MM.1S (cell line): ENCODE results near the gene ZNF408.

ENCODE experiments used
- DNase-seq: peaks from one replicate; pipeline ENCODE4 v3.0.0-alpha.2; 2015
- H2AFZ ChIP-seq: fragments of 300-600 bp; sonication (generic); 2 replicates; pipeline ENCODE4 v1.6.0; 2016; ENCODE audit warnings: antibody characterized with exemption, low read length
- H3F3A ChIP-seq: fragments of 300-600 bp; sonication (generic); 2 replicates; pipeline ENCODE4 v1.6.1; 2016; ENCODE audit warnings: mild to moderate bottlenecking, antibody characterized with exemption, low read length, moderate library complexity, mixed read lengths; ENCODE audit not compliant: insufficient read depth
- H3K27ac ChIP-seq: fragments of 300-600 bp; sonication (generic); 2 replicates; pipeline ENCODE4 v1.5.1; 2016; ENCODE audit warnings: mild to moderate bottlenecking, low read length
- H3K27me3 ChIP-seq: fragments of 300-600 bp; sonication (generic); replicated peaks from 2 replicates; pipeline ENCODE4 v1.6.0; 2016; ENCODE audit warnings: low read length; ENCODE audit not compliant: insufficient read depth
- H3K36me3 ChIP-seq: fragments of 300-600 bp; sonication (generic); replicated peaks from 2 replicates; pipeline ENCODE4 v1.6.1; 2016; ENCODE audit warnings: mild to moderate bottlenecking, low read length, mixed read lengths; ENCODE audit not compliant: insufficient read depth
- H3K4me1 ChIP-seq: fragments of 300-600 bp; sonication (generic); 2 replicates; pipeline ENCODE4 v1.6.1; 2016; ENCODE audit warnings: low read length, mixed read lengths
- H3K4me2 ChIP-seq: fragments of 300-600 bp; sonication (generic); 2 replicates; pipeline ENCODE4 v1.6.0; 2016; ENCODE audit warnings: low read depth, low read length
- H3K4me3 ChIP-seq: fragments of 300-600 bp; sonication (generic); 2 replicates; pipeline ENCODE4 v1.5.1; 2016; ENCODE audit warnings: low read length, mixed read lengths
- H3K79me2 ChIP-seq: fragments of 300-600 bp; sonication (generic); 2 replicates; pipeline ENCODE4 v1.6.1; 2016; ENCODE audit warnings: mixed run types, low read length, mixed read lengths
- H3K9ac ChIP-seq: fragments of 300-600 bp; sonication (generic); 2 replicates; pipeline ENCODE4 v1.6.1; 2016; ENCODE audit warnings: low read length, mixed read lengths
- H3K9me2 ChIP-seq: fragments of 300-600 bp; sonication (generic); replicated peaks from 2 replicates; pipeline ENCODE4 v1.6.1; 2016; ENCODE audit warnings: mild to moderate bottlenecking, low read length, mixed read lengths; ENCODE audit not compliant: insufficient read depth
- H3K9me3 ChIP-seq: fragments of 300-600 bp; sonication (generic); replicated peaks from 2 replicates; pipeline ENCODE4 v1.6.1; 2016; ENCODE audit warnings: mild to moderate bottlenecking, low read length, mixed read lengths; ENCODE audit not compliant: insufficient read depth
- H4K20me1 ChIP-seq: fragments of 300-600 bp; sonication (generic); 2 replicates; pipeline ENCODE4 v1.6.1; 2016; ENCODE audit warnings: mild to moderate bottlenecking, low read length, moderate library complexity, mixed read lengths; ENCODE audit not compliant: insufficient read depth
- EZH2 ChIP-seq: fragments of 300-600 bp; sonication (generic); optimal IDR thresholded peaks from 2 replicates; pipeline ENCODE3; 2017; ENCODE audit warnings: low read depth, mild to moderate bottlenecking, antibody characterized with exemption, low read length, mixed read lengths
- EZH2phosphoT487 ChIP-seq: fragments of 300-600 bp; sonication (generic); IDR thresholded peaks from 2 replicates; pipeline ENCODE4 v1.6.1; 2018; ENCODE audit warnings: antibody characterized with exemption, low read length
- TF ChIP-seq, protein P1 (sequence below): fragments of 300-600 bp; sonication (generic); IDR thresholded peaks from 2 replicates; pipeline ENCODE4 v1.5.1; 2016; ENCODE audit warnings: antibody characterized with exemption, low read length, mixed read lengths

Gene ZNF408

DNA sequence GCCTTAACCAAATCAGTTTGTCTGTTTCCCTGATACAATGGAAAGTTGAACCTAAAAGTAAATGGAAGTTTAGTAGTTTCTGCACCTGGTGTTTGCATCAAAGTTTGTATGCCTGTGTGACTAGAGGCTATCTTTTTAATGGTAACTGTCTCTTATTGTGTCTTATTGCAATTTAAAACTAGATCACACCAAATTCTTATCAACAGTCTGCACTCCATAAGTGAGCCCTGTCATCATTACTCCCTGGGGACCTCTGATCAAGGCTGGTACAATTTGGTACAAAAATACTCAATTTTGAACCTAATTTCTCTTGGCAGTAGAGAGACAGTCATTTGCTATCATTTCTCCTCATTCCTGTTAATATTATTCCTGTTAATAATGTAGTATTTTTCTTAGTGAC, 38.5 kb upstream of the ZNF408 start:
- Histone ChIP-seq H3K27me3 (no peaks in the 10 kb centered on the region), H3K4me3 (no peak overlapping the region), H3K27ac (no peak overlapping the region), H3K36me3 (0 out of 2 replicates have a peak, but pooled peaks cover 4% of the 10 kb centered on the region), H3K9me2 (no peaks in the 10 kb centered on the region), H3K9me3 (no peaks in the 10 kb centered on the region), H3F3A (peaks cover 16% of the 10 kb centered on the region), H2AFZ (no peak overlapping the region), H3K4me2 (no peak overlapping the region), H4K20me1 (no peaks in the 10 kb centered on the region), H3K4me1 (peaks cover 16% of the 10 kb centered on the region), H3K79me2 (no peaks in the 10 kb centered on the region), H3K9ac (no peak overlapping the region)
- no peak for DNase-seq
- TF ChIP-seq EZH2 (no peak), EZH2phosphoT487 (no peak)
- TF ChIP-seq, protein P1, sequence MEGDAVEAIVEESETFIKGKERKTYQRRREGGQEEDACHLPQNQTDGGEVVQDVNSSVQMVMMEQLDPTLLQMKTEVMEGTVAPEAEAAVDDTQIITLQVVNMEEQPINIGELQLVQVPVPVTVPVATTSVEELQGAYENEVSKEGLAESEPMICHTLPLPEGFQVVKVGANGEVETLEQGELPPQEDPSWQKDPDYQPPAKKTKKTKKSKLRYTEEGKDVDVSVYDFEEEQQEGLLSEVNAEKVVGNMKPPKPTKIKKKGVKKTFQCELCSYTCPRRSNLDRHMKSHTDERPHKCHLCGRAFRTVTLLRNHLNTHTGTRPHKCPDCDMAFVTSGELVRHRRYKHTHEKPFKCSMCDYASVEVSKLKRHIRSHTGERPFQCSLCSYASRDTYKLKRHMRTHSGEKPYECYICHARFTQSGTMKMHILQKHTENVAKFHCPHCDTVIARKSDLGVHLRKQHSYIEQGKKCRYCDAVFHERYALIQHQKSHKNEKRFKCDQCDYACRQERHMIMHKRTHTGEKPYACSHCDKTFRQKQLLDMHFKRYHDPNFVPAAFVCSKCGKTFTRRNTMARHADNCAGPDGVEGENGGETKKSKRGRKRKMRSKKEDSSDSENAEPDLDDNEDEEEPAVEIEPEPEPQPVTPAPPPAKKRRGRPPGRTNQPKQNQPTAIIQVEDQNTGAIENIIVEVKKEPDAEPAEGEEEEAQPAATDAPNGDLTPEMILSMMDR, result no peak

DNA sequence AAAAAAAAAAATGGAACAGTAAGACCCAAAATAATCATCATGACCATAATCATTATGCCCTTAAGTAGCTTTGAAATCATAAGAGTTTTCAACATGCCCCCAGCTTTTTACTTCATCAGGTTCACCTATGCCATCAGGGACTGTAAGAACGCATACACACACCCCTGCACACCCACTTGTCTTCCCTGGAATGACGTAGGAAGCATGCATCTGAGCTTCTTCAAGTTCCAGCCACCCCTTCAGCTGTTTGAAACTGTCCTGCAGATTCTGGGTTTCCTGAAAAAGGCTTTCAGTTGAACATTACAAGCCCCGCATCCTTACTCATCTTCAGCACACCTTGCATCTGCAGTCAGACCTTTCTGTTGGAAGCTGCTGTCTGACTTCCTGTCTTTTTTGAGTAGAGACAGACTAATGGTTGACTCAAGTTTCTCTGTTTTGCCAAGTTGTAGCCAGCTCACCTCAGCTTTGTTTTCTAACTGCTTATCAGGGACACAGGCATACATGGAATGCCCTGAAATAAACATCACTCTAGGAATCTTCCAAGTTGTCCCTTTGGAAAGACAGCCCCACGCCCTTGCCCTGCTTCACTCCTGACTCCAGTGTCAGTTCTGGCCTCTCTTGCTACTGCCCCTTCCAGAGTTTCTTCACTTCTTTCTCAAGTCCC, 37.4 kb upstream of the ZNF408 start:
- Histone ChIP-seq H3K9ac (no peak overlapping the region), H3K36me3 (0 out of 2 replicates have a peak, but pooled peaks cover 4% of the 10 kb centered on the region), H3K79me2 (no peaks in the 10 kb centered on the region; the same call in 1 of the 2 replicates), H3K9me3 (no peaks in the 10 kb centered on the region), H3K4me1 (peaks cover 26% of the 10 kb centered on the region), H3K27ac (no peak overlapping the region), H3K4me2 (no peak overlapping the region), H2AFZ (no peak overlapping the region), H4K20me1 (no peaks in the 10 kb centered on the region), H3K27me3 (no peaks in the 10 kb centered on the region), H3K4me3 (no peak overlapping the region), H3K9me2 (no peaks in the 10 kb centered on the region), H3F3A (peaks cover 26% of the 10 kb centered on the region)
- TF ChIP-seq EZH2phosphoT487 (no peak), EZH2 (no peak)
- DNase-seq, result no peak

DNA sequence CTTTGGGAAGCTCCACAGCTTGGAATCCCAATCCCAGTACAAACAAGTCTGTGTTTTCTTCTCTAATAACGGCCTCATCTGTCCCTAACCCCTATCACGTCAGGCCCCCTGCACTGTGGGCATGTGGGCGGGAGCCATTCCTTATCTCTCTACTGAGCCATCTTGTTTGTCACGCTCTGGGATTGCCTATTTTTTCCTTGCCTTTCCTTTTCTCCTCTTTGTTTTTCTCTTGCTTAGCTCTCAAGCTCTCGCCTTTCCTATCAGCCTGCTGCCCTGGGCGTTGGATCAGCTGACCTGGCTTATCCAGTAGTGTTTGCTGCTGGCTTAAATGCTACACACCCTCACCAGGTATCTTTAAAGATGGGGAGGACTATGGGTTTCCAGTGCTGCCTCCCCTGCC, 36.2 kb upstream of the ZNF408 start:
- Histone ChIP-seq H3K4me3 (no peak overlapping the region), H3K9me3 (no peaks in the 10 kb centered on the region), H3K4me1 (peaks cover 38% of the 10 kb centered on the region), H3K4me2 (no peak overlapping the region), H3K36me3 (peaks cover 9% of the 10 kb centered on the region; the same call in 1 of the 2 replicates), H4K20me1 (no peaks in the 10 kb centered on the region), H3K27me3 (no peaks in the 10 kb centered on the region), H3K9ac (no peak overlapping the region), H2AFZ (no peak overlapping the region), H3K79me2 (peaks cover 12% of the 10 kb centered on the region), H3K9me2 (no peaks in the 10 kb centered on the region), H3K27ac (no peak overlapping the region), H3F3A (peaks cover 33% of the 10 kb centered on the region)
- DNase-seq, result no peak
- TF ChIP-seq EZH2phosphoT487, result no peak
- TF ChIP-seq EZH2, result no peak
- TF ChIP-seq, protein P1, result no peak

DNA sequence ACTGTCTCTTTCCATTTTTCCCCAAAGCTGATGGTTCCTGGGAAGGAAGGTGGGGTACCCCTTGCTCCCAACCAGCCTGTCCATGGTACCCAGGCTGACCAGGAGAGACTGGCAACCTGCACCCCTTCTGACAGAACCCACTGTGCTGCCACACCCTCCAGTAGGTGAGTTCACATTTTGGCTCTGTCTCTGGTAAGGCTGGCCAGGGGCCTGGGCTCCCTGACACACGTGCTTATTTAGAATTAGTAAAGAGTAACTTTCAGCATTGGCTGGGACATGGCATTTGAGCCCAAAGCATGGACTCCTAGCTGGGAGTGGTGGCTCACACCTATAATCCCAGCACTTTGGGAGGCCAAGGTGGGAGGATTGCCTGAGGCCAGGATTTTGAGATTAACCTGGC, 35.5 kb upstream of the ZNF408 start:
- DNase-seq, result no peak
- Histone ChIP-seq H3K27me3 (no peaks in the 10 kb centered on the region), H2AFZ (no peak overlapping the region), H3K9ac (no peak overlapping the region), H3K4me3 (no peak overlapping the region), H4K20me1 (no peaks in the 10 kb centered on the region), H3K9me3 (no peaks in the 10 kb centered on the region), H3K9me2 (no peaks in the 10 kb centered on the region), H3F3A (peaks cover 33% of the 10 kb centered on the region), H3K79me2 (peaks cover 12% of the 10 kb centered on the region), H3K36me3 (peaks cover 11% of the 10 kb centered on the region; the same call in 1 of the 2 replicates), H3K27ac (no peak overlapping the region), H3K4me2 (no peak overlapping the region), H3K4me1 (peaks cover 43% of the 10 kb centered on the region)
- TF ChIP-seq, protein P1, result no peak
- TF ChIP-seq EZH2phosphoT487 (no peak), EZH2 (no peak)
